Endothelial cell (in vitro differentiated cells): ENCODE measurements around the gene RABL3. TPM values are rescaled to one million over a fixed set of nuclear protein-coding genes. Genes with fewer than 3 reads are reported as not detected.

Source experiments
- DNase-seq: peaks from one replicate; pipeline ENCODE4 v3.0.0; 2021; ENCODE audit warnings: low spot score
- H3K27ac Mint-ChIP-seq: one replicate; pipeline ENCODE4 v1.8.0; 2021; ENCODE audit warnings: mixed read lengths, inconsistent platforms; ENCODE audit not compliant: unreplicated experiment
- H3K27me3 Mint-ChIP-seq: one replicate; pipeline ENCODE4 v1.8.0; 2021; ENCODE audit warnings: mild to moderate bottlenecking, moderate library complexity, mixed read lengths, inconsistent platforms; ENCODE audit not compliant: unreplicated experiment
- H3K36me3 Mint-ChIP-seq: one replicate; pipeline ENCODE4 v1.8.0; 2021; ENCODE audit warnings: mild to moderate bottlenecking, low read depth, mixed read lengths, inconsistent platforms; ENCODE audit not compliant: unreplicated experiment
- H3K4me1 Mint-ChIP-seq: one replicate; pipeline ENCODE4 v1.8.0; 2021; ENCODE audit warnings: mild to moderate bottlenecking, mixed read lengths, inconsistent platforms; ENCODE audit not compliant: unreplicated experiment
- H3K4me3 Mint-ChIP-seq: one replicate; pipeline ENCODE4 v1.8.0; 2021; ENCODE audit warnings: mild to moderate bottlenecking, mixed read lengths, inconsistent platforms; ENCODE audit not compliant: unreplicated experiment
- H3K9me3 Mint-ChIP-seq: one replicate; pipeline ENCODE4 v1.8.0; 2021; ENCODE audit warnings: mixed read lengths, inconsistent platforms; ENCODE audit not compliant: unreplicated experiment
- total RNA-seq: library from RNA; stranded (reverse); fragmentation: NEBNext Ultra II Directional; extraction: Animal tissue kit (Norgen Biotek cat#: 25700); gene quantifications from one replicate; pipeline ENCODE4 v1.2.1, GENCODE V29; 2021; ENCODE audit not compliant: unreplicated experiment
- TF ChIP-seq, protein P1 (sequence below): fragments of 200-600 bp; sonication (generic); IDR thresholded peaks from one replicate; pipeline ENCODE4 v1.5.0; 2021; ENCODE audit warnings: antibody characterized with exemption; ENCODE audit not compliant: unreplicated experiment

The RABL3 gene
- total RNA-seq, 1 donor from 2014 or later, result 15.1 TPM

DNA sequence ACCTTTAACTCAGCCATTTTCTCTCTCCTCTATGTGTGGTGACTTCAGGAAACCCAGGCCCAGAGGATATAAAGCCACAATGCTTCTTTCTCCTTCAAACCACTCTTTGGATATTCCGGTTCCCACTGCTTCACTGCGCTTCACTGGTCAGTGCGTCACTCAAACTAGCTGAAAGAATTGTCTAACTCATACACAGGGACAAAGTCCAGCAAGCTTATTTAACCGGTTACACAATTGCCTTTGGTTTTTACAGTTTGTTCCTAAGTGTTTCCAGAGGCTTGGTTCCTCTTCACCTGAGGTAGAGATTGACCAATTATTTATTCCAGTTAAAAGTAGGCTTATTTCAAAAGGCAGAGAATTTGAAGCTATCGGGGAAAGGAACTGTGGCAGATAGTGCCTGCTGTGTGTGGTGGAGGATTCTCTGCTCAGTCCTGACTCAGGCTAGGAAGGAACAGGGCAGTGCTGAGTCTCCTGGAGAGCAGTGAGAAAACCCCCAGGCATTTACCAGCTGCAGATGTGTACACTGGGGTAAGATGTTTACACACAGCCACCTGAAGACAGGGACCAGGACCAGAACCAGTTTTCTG, 60.1 kb downstream of the RABL3 start, which contains the start of gene HGD:
Gene HGD, minus strand, starts transcription at position 145 of the 587 bp plus-strand sequence. Its CDS starts 128 bp downstream, at position 17.
- Mint-ChIP-seq H3K4me3 (no peak within 1 kb of the TSS), H3K4me1 (peaks cover 9% of the 10 kb centered on the region), H3K36me3 (peaks cover 7% of the 10 kb centered on the region), H3K27ac (no peak within 1 kb of the TSS), H3K9me3 (peaks cover 6% of the 10 kb centered on the region), H3K27me3 (peaks cover 3% of the 10 kb centered on the region)
- DNase-seq, result no peak
- TF ChIP-seq, protein P1, sequence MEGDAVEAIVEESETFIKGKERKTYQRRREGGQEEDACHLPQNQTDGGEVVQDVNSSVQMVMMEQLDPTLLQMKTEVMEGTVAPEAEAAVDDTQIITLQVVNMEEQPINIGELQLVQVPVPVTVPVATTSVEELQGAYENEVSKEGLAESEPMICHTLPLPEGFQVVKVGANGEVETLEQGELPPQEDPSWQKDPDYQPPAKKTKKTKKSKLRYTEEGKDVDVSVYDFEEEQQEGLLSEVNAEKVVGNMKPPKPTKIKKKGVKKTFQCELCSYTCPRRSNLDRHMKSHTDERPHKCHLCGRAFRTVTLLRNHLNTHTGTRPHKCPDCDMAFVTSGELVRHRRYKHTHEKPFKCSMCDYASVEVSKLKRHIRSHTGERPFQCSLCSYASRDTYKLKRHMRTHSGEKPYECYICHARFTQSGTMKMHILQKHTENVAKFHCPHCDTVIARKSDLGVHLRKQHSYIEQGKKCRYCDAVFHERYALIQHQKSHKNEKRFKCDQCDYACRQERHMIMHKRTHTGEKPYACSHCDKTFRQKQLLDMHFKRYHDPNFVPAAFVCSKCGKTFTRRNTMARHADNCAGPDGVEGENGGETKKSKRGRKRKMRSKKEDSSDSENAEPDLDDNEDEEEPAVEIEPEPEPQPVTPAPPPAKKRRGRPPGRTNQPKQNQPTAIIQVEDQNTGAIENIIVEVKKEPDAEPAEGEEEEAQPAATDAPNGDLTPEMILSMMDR, result no peak

DNA sequence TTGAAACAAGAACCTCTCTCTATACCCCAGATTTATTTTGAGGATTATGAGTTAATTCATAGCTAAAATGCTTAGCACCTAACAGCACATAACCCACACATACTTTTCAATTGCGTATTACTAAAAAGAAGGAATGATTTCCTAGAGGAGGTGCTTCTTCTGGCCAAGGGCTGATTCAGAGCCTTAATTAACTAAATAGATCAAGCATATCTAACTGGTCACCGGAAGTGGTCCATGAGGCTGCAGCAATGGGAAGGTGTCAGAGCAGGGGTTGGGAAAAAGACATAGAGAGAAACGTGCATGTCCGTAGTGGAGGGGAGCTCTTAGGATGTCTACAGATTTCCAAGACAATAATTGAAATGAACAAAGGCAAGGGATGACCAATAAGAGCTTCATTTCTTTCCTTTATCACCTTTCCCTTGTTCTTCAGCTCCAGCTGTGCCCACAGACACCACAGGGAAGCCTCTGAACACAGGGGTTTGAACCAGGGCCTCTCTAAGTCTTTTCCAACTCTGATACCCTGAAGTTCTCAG, 60.7 kb downstream of the RABL3 start:
- H3K27me3 Mint-ChIP-seq, result peaks cover 3% of the 10 kb centered on the region
- H3K36me3 Mint-ChIP-seq, result peaks cover 7% of the 10 kb centered on the region
- H3K27ac Mint-ChIP-seq, result no peak overlapping the region
- TF ChIP-seq, protein P1, result no peak
- peaks cover 9% of the 10 kb centered on the region for H3K4me1 Mint-ChIP-seq
- DNase-seq, result no peak
- no peak overlapping the region for H3K4me3 Mint-ChIP-seq
- peaks cover 6% of the 10 kb centered on the region for H3K9me3 Mint-ChIP-seq

DNA sequence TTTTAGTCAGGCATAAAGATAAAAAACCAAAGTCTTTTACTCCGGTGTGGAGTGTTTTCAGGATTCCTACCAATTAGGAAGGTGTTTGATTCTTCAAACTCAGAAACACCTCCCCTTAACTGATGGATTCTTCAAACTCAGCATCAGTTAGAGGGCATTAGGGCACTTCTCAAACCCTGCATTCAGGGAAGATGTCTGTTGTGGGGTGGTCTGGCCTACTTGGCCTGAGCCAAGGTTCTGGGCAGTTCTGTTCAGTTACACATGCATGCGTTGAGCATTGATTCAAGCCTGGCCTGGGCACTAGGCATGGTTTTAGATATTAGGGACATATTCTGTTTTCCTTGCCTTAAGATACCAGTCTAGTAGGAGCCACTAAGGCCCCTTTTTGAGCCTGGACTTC, 61.3 kb downstream of the RABL3 start:
- Mint-ChIP-seq H3K9me3 (peaks cover 6% of the 10 kb centered on the region), H3K4me1 (peaks cover 9% of the 10 kb centered on the region), H3K36me3 (peaks cover 7% of the 10 kb centered on the region), H3K27me3 (peaks cover 3% of the 10 kb centered on the region), H3K4me3 (no peak overlapping the region), H3K27ac (no peak overlapping the region)
- TF ChIP-seq, protein P1, result no peak
- DNase-seq, result no peak

DNA sequence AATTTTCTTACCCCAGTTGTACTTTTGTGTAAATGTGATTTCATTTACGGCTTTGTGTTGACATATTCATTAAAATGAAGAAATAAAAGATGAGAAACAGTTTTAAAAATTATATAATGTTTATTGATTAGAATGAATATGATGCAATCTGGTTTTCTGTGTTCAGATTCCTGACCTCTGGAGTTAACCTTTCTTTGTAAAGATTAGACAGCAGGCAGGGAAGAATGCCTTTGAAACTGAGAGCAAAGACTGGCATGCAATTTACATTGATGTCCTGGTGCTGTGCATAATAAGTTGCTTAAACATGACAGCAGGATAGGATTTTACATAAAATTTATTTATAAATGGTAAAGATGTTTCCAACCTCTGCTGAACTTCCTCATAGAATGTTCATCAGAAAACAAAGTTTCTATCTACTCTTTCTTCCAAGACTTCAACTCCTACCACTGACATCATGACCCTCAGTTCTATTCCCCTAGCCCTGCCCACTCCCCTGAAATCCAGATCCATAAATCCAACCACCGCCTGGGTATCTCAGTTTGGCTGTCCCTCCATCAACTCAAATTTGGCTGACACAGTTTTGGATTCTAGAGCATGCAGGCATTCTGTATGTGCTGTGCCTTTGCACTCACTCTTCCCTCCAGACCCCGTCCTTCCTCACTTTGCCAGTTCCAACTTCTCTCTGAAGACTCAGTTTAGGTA, 62.0 kb downstream of the RABL3 start:
- no peak overlapping the region for H3K27ac Mint-ChIP-seq
- peaks cover 7% of the 10 kb centered on the region for H3K36me3 Mint-ChIP-seq
- no peak for DNase-seq
- peaks cover 6% of the 10 kb centered on the region for H3K9me3 Mint-ChIP-seq
- TF ChIP-seq, protein P1, result no peak
- peaks cover 3% of the 10 kb centered on the region for H3K27me3 Mint-ChIP-seq
- H3K4me1 Mint-ChIP-seq, result peaks cover 9% of the 10 kb centered on the region
- no peak overlapping the region for H3K4me3 Mint-ChIP-seq

DNA sequence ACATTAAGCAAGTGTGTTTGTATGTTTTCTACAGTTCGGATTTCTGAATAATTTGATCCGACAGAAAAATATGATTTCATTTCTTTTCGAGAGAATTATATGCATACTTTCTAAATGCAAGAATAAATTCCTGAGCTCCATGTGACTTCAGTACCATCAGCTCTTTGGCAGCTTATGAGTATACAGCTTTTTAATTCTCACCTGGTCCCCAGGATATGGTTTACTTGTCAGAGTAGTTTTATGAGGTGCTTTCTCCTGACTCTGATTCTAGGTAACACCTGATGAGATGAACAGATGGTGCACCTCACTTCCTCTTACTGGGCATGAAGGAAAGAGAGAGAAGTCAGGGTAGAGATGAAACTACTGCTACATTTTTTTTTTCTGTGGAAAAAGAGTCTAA, 63.3 kb downstream of the RABL3 start:
- no peak overlapping the region for H3K27ac Mint-ChIP-seq

More for the DNA sequence above, 63.3 kb downstream of the RABL3 start:
- TF ChIP-seq, protein P1, result no peak
- Mint-ChIP-seq H3K9me3 (peaks cover 6% of the 10 kb centered on the region), H3K4me3 (no peak overlapping the region), H3K36me3 (peaks cover 7% of the 10 kb centered on the region), H3K4me1 (peaks cover 9% of the 10 kb centered on the region), H3K27me3 (peaks cover 3% of the 10 kb centered on the region)
- no peak for DNase-seq
